Activated CD4-positive, alpha-beta memory T cell treated with anti-CD3 and anti-CD28 coated beads for 36 hours (primary cell): Measurements from ENCODE around the gene ZNF316. TPM values are rescaled to one million over a fixed set of nuclear protein-coding genes. Genes with fewer than 3 reads are reported as not detected.

Experiments used
- CTCF ChIA-PET: fragments of 350-600 bp; sonication (Branson Sonifier 250); formaldehyde crosslinking; loops from one replicate; lab custom pipeline; 2021; ENCODE audit warnings: antibody characterized with exemption, inconsistent platforms; lab: Charles Lee
- POLR2A ChIA-PET: fragments of 350-600 bp; sonication (Branson Sonifier 250); formaldehyde crosslinking; loops from one replicate; lab custom pipeline; 2021; ENCODE audit warnings: antibody characterized with exemption; lab: Charles Lee
- DNase-seq: peaks from one replicate; pipeline ENCODE4 v3.0.0-alpha.2; 2020
- H3K27ac Mint-ChIP-seq: one replicate; pipeline ENCODE4 v1.8.0; 2021; ENCODE audit warnings: mixed read lengths
- H3K27me3 Mint-ChIP-seq: one replicate; pipeline ENCODE4 v1.8.0; 2021; ENCODE audit warnings: mixed read lengths
- H3K36me3 Mint-ChIP-seq: one replicate; pipeline ENCODE4 v1.8.0; 2021; ENCODE audit warnings: mixed read lengths
- H3K4me1 Mint-ChIP-seq: one replicate; pipeline ENCODE4 v1.8.0; 2021; ENCODE audit warnings: low read depth, mixed read lengths
- H3K4me3 Mint-ChIP-seq: one replicate; pipeline ENCODE4 v1.8.0; 2021; ENCODE audit warnings: mild to moderate bottlenecking, mixed read lengths
- H3K9me3 Mint-ChIP-seq: one replicate; pipeline ENCODE4 v1.8.0; 2021; ENCODE audit warnings: mixed read lengths
- intact Hi-C: fragments of 100-400 bp; cut with micrococcal nuclease; formaldehyde crosslinking; loops from one replicate; pipeline ENCODE4 v1.15.1; 2023
- total RNA-seq, 2 experiments: library from RNA; stranded (reverse); gene quantifications; one replicate each; pipeline ENCODE4 v1.2.3, GENCODE V29; 2021

Gene ZNF316
- total RNA-seq, 2 experiments from 2014 or later, result 19.7 to 21.7 TPM

- H3K9me3 Mint-ChIP-seq, result peaks cover 9% of the 10 kb centered on the region
- intact Hi-C loops, result no loop called here
- ChIA-PET CTCF (no interaction called here), POLR2A (no interaction called here)
- no peak for DNase-seq
- H3K27ac Mint-ChIP-seq, result no peak overlapping the region
- no peaks in the 10 kb centered on the region for H3K27me3 Mint-ChIP-seq
- peaks cover 39% of the 10 kb centered on the region for H3K36me3 Mint-ChIP-seq
- H3K4me1 Mint-ChIP-seq, result no peaks in the 10 kb centered on the region
- no peak overlapping the region for H3K4me3 Mint-ChIP-seq
Measured at GRCh38 chr7:6650086-6650485, 13.0 kb downstream of the ZNF316 start.

GRCh38 chr7:6650521-6651011, 13.4 kb downstream of the ZNF316 start:
- no peak for DNase-seq
- intact Hi-C loops, result no loop called here
- Mint-ChIP-seq H3K27ac (no peak overlapping the region), H3K9me3 (peaks cover 9% of the 10 kb centered on the region), H3K4me3 (no peak overlapping the region), H3K27me3 (no peaks in the 10 kb centered on the region), H3K36me3 (peaks cover 44% of the 10 kb centered on the region), H3K4me1 (no peaks in the 10 kb centered on the region)
- CTCF ChIA-PET, result no interaction called here
- POLR2A ChIA-PET, result no interaction called here

- Mint-ChIP-seq H3K4me1 (no peaks in the 10 kb centered on the region), H3K27ac (no peak overlapping the region), H3K27me3 (no peaks in the 10 kb centered on the region), H3K4me3 (no peak overlapping the region), H3K9me3 (peaks cover 9% of the 10 kb centered on the region), H3K36me3 (peaks cover 41% of the 10 kb centered on the region)
- intact Hi-C loops, result no loop called here
- ChIA-PET POLR2A (interaction anchor here (1.0 kb wide), 1 partner anchor 14 kb away, joined by 3 read pairs; no protein-coding TSS in a partner anchor), CTCF (interaction anchor here (0.6 kb wide), 1 partner anchor 22 kb away, joined by 3 read pairs; no protein-coding TSS in a partner anchor)
- DNase-seq, result no peak
Measured at GRCh38 chr7:6651851-6652445, 14.8 kb downstream of the ZNF316 start.

GRCh38 chr7:6652446-6653011, 15.4 kb downstream of the ZNF316 start:
- no peak for DNase-seq
- CTCF ChIA-PET, result no interaction called here
- H3K4me3 Mint-ChIP-seq, result no peak overlapping the region
- peaks cover 9% of the 10 kb centered on the region for H3K9me3 Mint-ChIP-seq
- no peak overlapping the region for H3K27ac Mint-ChIP-seq
- POLR2A ChIA-PET, result no interaction called here
- no peaks in the 10 kb centered on the region for H3K27me3 Mint-ChIP-seq
- no peaks in the 10 kb centered on the region for H3K4me1 Mint-ChIP-seq
- H3K36me3 Mint-ChIP-seq, result peaks cover 41% of the 10 kb centered on the region
- intact Hi-C loops, result no loop called here

GRCh38 chr7:6653071-6654003, 16.2 kb downstream of the ZNF316 start:
- ChIA-PET CTCF (no interaction called here), POLR2A (no interaction called here)
- intact Hi-C loops, result no loop called here
- no peaks in the 10 kb centered on the region for H3K4me1 Mint-ChIP-seq
- H3K27ac Mint-ChIP-seq, result no peak overlapping the region
- peaks cover 9% of the 10 kb centered on the region for H3K9me3 Mint-ChIP-seq
- H3K36me3 Mint-ChIP-seq, result peaks cover 36% of the 10 kb centered on the region
- H3K4me3 Mint-ChIP-seq, result no peak overlapping the region
- DNase-seq, result no peak
- H3K27me3 Mint-ChIP-seq, result no peaks in the 10 kb centered on the region

GRCh38 chr7:6654113-6654841, 17.2 kb downstream of the ZNF316 start:
- Mint-ChIP-seq H3K27me3 (no peaks in the 10 kb centered on the region), H3K4me1 (no peaks in the 10 kb centered on the region), H3K36me3 (peaks cover 36% of the 10 kb centered on the region), H3K4me3 (no peak overlapping the region), H3K27ac (no peak overlapping the region), H3K9me3 (peaks cover 9% of the 10 kb centered on the region)
- ChIA-PET CTCF (no interaction called here), POLR2A (no interaction called here)
- intact Hi-C loops, result no loop called here
- no peak for DNase-seq

- POLR2A ChIA-PET, result no interaction called here
- H3K4me1 Mint-ChIP-seq, result no peaks in the 10 kb centered on the region
- H3K36me3 Mint-ChIP-seq, result peaks cover 32% of the 10 kb centered on the region
- H3K27ac Mint-ChIP-seq, result no peak overlapping the region
- CTCF ChIA-PET, result no interaction called here
- intact Hi-C loops, result no loop called here
- no peaks in the 10 kb centered on the region for H3K27me3 Mint-ChIP-seq
- no peak for DNase-seq
- peaks cover 9% of the 10 kb centered on the region for H3K9me3 Mint-ChIP-seq
- no peak overlapping the region for H3K4me3 Mint-ChIP-seq
Measured at GRCh38 chr7:6654842-6655610, 17.9 kb downstream of the ZNF316 start.

GRCh38 chr7:6655636-6656385, 18.7 kb downstream of the ZNF316 start:
- Mint-ChIP-seq H3K27ac (no peak overlapping the region), H3K36me3 (peaks cover 24% of the 10 kb centered on the region), H3K27me3 (no peaks in the 10 kb centered on the region), H3K4me1 (no peaks in the 10 kb centered on the region), H3K4me3 (no peak overlapping the region), H3K9me3 (peaks cover 4% of the 10 kb centered on the region)
- intact Hi-C loops, result no loop called here
- ChIA-PET POLR2A (no interaction called here), CTCF (no interaction called here)
- no peak for DNase-seq

GRCh38 chr7:6656413-6656812, 19.3 kb downstream of the ZNF316 start:
- no peak for DNase-seq
- intact Hi-C loops, result no loop called here
- H3K27ac Mint-ChIP-seq, result no peak overlapping the region
- ChIA-PET POLR2A (no interaction called here), CTCF (no interaction called here)
- no peak overlapping the region for H3K4me3 Mint-ChIP-seq
- H3K27me3 Mint-ChIP-seq, result no peaks in the 10 kb centered on the region
- H3K9me3 Mint-ChIP-seq, result peaks cover 3% of the 10 kb centered on the region
- no peaks in the 10 kb centered on the region for H3K4me1 Mint-ChIP-seq
- H3K36me3 Mint-ChIP-seq, result peaks cover 18% of the 10 kb centered on the region

GRCh38 chr7:6658618-6659345, 21.7 kb downstream of the ZNF316 start:
- intact Hi-C loops, result no loop called here
- H3K27ac Mint-ChIP-seq, result no peak overlapping the region
- ChIA-PET POLR2A (no interaction called here), CTCF (interaction anchor here (1.6 kb wide), 1 partner anchor 10 kb away, joined by 3 read pairs; no protein-coding TSS in a partner anchor)
- H3K27me3 Mint-ChIP-seq, result no peaks in the 10 kb centered on the region
- H3K9me3 Mint-ChIP-seq, result peaks cover 3% of the 10 kb centered on the region
- no peak for DNase-seq
- no peak overlapping the region for H3K4me3 Mint-ChIP-seq
- no peaks in the 10 kb centered on the region for H3K4me1 Mint-ChIP-seq
- H3K36me3 Mint-ChIP-seq, result peaks cover 10% of the 10 kb centered on the region
